Naive B cell (primary cell): ENCODE results near the gene GRIP1. TPM values are rescaled to one million over a fixed set of nuclear protein-coding genes. Genes with fewer than 3 reads are reported as not detected.

Source experiments
- ATAC-seq, 2 donors: fragments of 150-1000 bp; cut with Tn5 transposase; 2 replicates each; pipeline ENCODE4 v1.10.0; 2021; ENCODE audit warnings: low read depth in 2 of 2, mild to moderate bottlenecking in 2 of 2, moderate library complexity in 2 of 2
- DNase-seq: peaks from one replicate; pipeline ENCODE4 v3.0.0; 2022
- H3K27ac Mint-ChIP-seq, 6 donors: one replicate each; pipeline ENCODE4 v1.8.0; 2020 to 2022; ENCODE audit warnings: mild to moderate bottlenecking in 6 of 6, mixed read lengths in 6 of 6, moderate library complexity in 5 of 6, inconsistent platforms in 2 of 6
- H3K27me3 Mint-ChIP-seq, 3 donors: one replicate each; pipeline ENCODE4 v1.8.0; 2021 to 2022; ENCODE audit warnings: mixed read lengths in 3 of 3, mild to moderate bottlenecking in 1 of 3
- H3K36me3 Mint-ChIP-seq, 2 donors: one replicate each; pipeline ENCODE4 v1.8.0; 2020 to 2022; ENCODE audit warnings: mixed read lengths in 2 of 2, inconsistent platforms in 1 of 2, mild to moderate bottlenecking in 1 of 2
- H3K4me1 Mint-ChIP-seq, 3 donors: one replicate each; pipeline ENCODE4 v1.8.0; 2020 to 2022; ENCODE audit warnings: mixed read lengths in 3 of 3, inconsistent platforms in 1 of 3, mild to moderate bottlenecking in 1 of 3, moderate library complexity in 1 of 3
- H3K4me3 Mint-ChIP-seq, 8 donors: one replicate each; pipeline ENCODE4 v1.8.0; 2020 to 2022; ENCODE audit warnings: mild to moderate bottlenecking in 8 of 8, mixed read lengths in 8 of 8, moderate library complexity in 8 of 8, inconsistent platforms in 2 of 8
- H3K9me3 Mint-ChIP-seq, 7 donors: one replicate each; pipeline ENCODE4 v1.8.0; 2020 to 2022; ENCODE audit warnings: mixed read lengths in 7 of 7, mild to moderate bottlenecking in 5 of 7, inconsistent platforms in 2 of 7, moderate library complexity in 1 of 7
- polyA plus RNA-seq, 6 donors: library from polyadenylated mRNA; unstranded; fragments of 300-500 nt; fragmentation: Illumina TruSeq; gene quantifications; one replicate each; pipeline ENCODE4 v1.2.3, GENCODE V29; 2021; ENCODE audit warnings: low read depth in 6 of 6

The GRIP1 gene
- polyA plus RNA-seq, 6 donors from 2014 or later: 0.25 to 0.45 (median 0.44) TPM; not detected in 2

DNA sequence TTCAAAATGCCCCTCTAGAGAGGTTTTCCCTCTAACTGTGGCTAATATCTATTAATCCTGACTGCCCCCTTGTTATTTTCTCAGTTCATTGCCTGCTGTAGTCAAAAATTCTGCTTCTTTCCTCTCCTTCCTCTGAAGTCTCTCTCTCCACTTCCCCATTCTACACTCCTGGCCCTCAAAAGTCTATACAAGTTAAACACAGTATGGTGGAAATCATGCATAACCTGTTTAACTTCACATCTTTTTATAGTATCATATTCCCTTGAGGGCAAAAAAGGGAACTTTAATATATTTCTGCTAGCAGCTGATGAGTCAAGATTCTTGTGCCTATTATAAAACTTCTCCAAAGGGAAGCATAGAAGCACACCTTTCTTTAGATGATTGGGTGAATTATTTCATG lies 16.7 kb downstream of the GRIP1 start:
- H3K27me3 Mint-ChIP-seq: no peaks in the 10 kb centered on the region
- peak overlapping the region; percentile 2 to 79 (median 44) for H3K4me3 Mint-ChIP-seq
- peak; percentile 99 for ATAC-seq
- H3K9me3 Mint-ChIP-seq: no peaks in the 10 kb centered on the region
- no peaks in the 10 kb centered on the region for H3K36me3 Mint-ChIP-seq
- peaks cover 25 to 45% (median 37%) of the 10 kb centered on the region in 3 donors for H3K4me1 Mint-ChIP-seq
- peak; percentile 81 for DNase-seq
- H3K27ac Mint-ChIP-seq: peak overlapping the region in 5 of 6 donors; percentile 0 to 34 (median 1)

DNA sequence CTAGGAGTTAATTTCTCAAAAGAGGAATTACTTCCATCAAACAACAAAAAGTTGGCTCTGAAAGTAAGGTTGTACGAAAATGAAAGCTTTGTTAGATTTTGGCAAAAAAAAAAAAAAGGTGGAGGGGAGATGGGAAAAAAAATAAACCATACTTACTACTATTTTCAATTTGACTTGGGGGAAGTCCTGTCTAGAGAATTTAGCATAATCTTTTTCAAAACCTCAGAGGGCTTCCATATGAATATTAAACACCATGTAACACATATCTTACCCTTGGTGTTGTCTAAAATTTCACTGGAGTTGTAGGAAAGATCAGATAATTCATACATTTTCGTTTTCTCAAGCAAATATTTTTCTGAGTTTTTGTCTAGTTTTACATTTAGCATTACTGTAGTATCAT lies 17.5 kb downstream of the GRIP1 start:
- H3K27ac Mint-ChIP-seq: peak overlapping the region in 1 of 6 donors; percentile 34
- H3K4me1 Mint-ChIP-seq: peaks cover 25 to 45% (median 37%) of the 10 kb centered on the region in 3 donors
- H3K9me3 Mint-ChIP-seq: no peaks in the 10 kb centered on the region
- H3K27me3 Mint-ChIP-seq: no peaks in the 10 kb centered on the region
- peak; percentile 5 for DNase-seq
- no peak for ATAC-seq
- peak overlapping the region in 7 of 8 donors; percentile 5 to 75 (median 37) for H3K4me3 Mint-ChIP-seq
- H3K36me3 Mint-ChIP-seq: no peaks in the 10 kb centered on the region

DNA sequence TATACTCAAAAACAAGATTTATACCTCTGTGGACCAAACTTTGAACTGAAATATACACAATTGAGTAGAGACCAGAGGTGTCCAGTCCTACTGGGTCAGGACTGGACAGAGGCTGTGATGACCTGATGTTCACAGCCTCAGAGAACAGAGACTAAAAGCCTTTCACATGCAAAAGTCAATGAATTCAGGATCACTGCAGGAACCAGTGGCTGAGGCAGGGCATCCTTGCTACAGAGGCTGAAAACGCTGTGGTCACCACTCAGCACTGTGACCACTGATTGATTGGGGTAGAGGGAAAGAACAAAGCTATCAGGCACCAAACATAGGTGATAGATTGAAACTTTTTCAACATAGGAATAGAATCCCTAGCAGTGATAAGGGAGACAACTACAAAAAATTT lies 25.1 kb downstream of the GRIP1 start:
- Mint-ChIP-seq H3K27ac (no peak overlapping the region), H3K9me3 (peaks cover 0 to 2% (median 0%) of the 10 kb centered on the region in 7 donors), H3K36me3 (no peaks in the 10 kb centered on the region), H3K4me3 (no peak overlapping the region), H3K27me3 (no peaks in the 10 kb centered on the region), H3K4me1 (peaks cover 0 to under 1% (median 0%) of the 10 kb centered on the region in 3 donors)
- ATAC-seq (no peak), DNase-seq (no peak)

DNA sequence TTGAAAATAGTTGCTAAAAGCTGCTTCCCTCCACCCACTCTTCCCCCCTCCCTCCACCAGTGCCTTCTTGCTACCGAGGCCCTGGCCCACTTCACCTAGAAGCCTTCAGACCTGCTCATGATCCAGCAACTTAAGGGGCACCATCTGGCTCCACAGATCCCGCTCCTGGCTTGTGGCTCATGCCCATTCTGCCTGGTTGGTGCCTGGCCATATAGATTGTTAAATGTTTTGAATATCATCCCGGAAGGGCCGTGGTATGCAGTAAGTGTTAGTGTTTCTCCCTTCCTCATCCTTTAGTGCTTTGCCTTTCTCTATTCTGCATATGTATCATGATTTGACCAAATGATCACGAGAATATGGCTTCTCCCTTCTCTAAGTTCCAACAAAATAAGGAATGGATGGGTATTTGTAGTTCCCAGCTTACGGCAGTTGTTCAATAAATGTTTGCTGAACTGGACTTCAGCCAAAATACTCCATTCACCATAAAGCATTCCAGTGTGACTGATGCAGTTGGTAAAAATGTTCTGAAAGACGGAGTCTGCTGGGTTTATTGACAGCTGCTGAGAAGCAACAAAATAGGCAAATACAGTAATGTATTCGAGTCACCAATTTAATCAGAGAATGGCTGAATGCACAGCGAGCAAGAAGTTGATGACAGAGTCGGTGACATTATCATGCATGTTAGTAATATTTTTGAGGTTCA lies 30.7 kb downstream of the GRIP1 start:
- Mint-ChIP-seq H3K36me3 (no peaks in the 10 kb centered on the region), H3K4me3 (no peak overlapping the region), H3K27ac (no peak overlapping the region), H3K27me3 (no peaks in the 10 kb centered on the region), H3K9me3 (peaks cover 0 to 5% (median 0%) of the 10 kb centered on the region in 7 donors), H3K4me1 (no peaks in the 10 kb centered on the region)
- no peak for ATAC-seq
- no peak for DNase-seq

DNA sequence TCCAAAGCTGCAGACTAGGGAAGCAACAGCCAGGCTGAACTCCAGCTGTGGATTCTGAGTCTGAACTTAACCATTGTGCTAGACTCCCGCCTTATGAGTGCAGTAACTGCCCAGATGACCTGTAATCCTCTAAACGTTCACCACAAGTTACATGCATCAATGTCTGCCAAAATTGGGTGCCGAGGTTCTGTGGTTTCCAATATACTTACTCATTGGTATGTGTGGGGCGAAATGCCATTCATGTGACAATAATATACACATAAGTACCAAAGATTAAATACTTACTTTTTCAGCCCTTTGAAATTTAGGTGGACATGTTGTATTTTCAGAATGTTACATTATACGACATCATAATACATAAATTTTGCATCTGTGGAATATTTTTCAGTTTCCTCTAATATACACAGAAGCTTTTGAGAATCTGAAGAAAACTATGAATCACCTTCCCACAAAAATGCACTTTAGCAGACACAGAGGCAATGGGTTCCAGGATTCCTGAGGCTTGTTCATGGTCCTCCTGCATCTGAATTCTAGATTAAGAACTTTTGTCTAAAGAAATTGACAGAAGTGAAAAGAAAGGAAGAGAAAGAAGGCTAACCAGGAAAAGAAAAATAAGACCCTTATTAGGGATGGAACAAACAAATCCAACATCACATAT lies 31.7 kb downstream of the GRIP1 start:
- ATAC-seq (no peak), DNase-seq (no peak)
- no peaks in the 10 kb centered on the region for H3K27me3 Mint-ChIP-seq
- H3K4me3 Mint-ChIP-seq: no peak overlapping the region
- peaks cover 0 to 5% (median 0%) of the 10 kb centered on the region in 7 donors for H3K9me3 Mint-ChIP-seq
- no peaks in the 10 kb centered on the region for H3K4me1 Mint-ChIP-seq
- H3K36me3 Mint-ChIP-seq: no peaks in the 10 kb centered on the region
- no peak overlapping the region for H3K27ac Mint-ChIP-seq

DNA sequence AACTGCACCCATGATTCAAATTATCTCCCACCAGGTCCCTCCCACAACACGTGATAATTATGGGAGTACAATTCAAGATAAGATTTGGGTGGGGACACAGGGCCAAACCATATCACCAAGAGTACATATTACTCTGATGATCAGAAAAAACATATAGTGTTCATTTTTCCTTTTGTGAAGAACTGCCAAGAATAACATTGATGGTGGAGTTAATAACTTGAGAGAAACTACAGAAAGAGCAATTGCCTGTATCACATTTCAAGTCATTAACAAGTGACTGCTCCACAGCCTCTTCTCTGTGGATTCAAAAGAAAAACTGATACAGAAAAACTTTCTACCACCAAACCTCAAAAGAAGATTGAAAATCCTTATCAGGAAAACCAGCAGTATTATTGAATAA lies 34.7 kb downstream of the GRIP1 start:
- Mint-ChIP-seq H3K4me1 (no peaks in the 10 kb centered on the region), H3K9me3 (peaks cover 0 to 5% (median 0%) of the 10 kb centered on the region in 7 donors), H3K27me3 (no peaks in the 10 kb centered on the region), H3K36me3 (no peaks in the 10 kb centered on the region), H3K4me3 (no peak overlapping the region), H3K27ac (no peak overlapping the region)
- ATAC-seq (no peak), DNase-seq (no peak)

DNA sequence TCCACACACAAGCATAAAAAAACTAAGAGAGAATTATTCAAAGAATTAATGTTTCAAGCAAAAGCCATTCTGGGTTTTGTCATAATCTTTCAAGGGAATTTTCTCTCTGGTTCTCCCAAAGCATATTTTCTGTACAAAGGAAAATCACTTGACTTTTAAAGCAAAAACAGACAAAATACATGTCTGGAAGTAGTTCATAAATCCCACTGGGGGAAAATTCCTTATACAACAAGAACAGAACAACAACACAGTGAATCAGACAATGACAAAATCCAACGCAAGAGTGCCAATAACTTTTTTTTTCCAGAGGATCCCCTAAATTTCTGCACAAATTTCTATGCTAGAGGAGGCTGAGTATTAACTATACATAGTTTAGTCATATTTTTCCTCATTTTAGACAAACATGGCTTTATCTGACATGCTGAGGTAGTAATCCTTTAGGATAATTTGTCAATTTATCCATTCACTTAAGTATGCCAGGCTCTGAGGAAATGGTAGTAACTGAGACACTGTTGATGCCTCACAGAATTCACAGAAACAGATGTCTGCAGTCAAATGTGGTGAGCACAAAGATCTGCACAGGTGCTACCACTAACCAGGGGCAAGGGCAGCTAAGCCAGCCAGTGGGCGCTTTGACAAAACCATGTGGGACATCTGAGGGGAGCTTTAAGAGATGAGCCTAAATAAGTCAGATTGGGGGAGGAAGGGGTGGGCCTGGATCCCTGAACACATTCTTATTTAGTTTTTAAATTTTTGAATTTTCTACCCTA lies 38.0 kb downstream of the GRIP1 start:
- H3K4me3 Mint-ChIP-seq: no peak overlapping the region
- no peaks in the 10 kb centered on the region for H3K27me3 Mint-ChIP-seq
- H3K27ac Mint-ChIP-seq: peak overlapping the region in 1 of 6 donors; percentile 16
- DNase-seq (no peak), ATAC-seq (no peak)
- H3K4me1 Mint-ChIP-seq: no peaks in the 10 kb centered on the region
- no peaks in the 10 kb centered on the region for H3K36me3 Mint-ChIP-seq
- H3K9me3 Mint-ChIP-seq: peaks cover 0 to 3% (median 0%) of the 10 kb centered on the region in 7 donors

DNA sequence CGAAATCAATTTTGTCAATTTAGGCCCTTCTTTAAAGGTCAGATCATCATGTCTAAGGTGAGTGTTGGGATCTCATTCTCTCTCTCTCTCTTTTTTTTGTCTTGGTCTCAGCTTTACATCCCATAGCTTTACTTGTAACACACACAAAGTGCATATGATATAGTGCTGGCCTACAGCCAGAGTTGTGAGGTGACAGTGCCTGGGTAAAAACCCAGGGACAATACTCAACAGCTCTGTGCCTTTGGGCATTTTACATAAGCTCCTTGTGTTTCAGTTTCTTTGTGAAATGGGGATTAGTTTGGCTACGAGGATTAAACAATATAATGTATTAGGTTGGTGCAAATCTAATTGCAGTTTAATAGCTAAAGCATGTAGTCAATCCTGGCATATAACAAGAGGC lies 40.2 kb downstream of the GRIP1 start:
- H3K9me3 Mint-ChIP-seq: peaks cover 0 to 1% (median 0%) of the 10 kb centered on the region in 7 donors
- DNase-seq: no peak
- no peaks in the 10 kb centered on the region for H3K36me3 Mint-ChIP-seq
- H3K4me1 Mint-ChIP-seq: no peaks in the 10 kb centered on the region
- H3K4me3 Mint-ChIP-seq: no peak overlapping the region
- H3K27me3 Mint-ChIP-seq: no peaks in the 10 kb centered on the region
- ATAC-seq: no peak
- H3K27ac Mint-ChIP-seq: no peak overlapping the region

DNA sequence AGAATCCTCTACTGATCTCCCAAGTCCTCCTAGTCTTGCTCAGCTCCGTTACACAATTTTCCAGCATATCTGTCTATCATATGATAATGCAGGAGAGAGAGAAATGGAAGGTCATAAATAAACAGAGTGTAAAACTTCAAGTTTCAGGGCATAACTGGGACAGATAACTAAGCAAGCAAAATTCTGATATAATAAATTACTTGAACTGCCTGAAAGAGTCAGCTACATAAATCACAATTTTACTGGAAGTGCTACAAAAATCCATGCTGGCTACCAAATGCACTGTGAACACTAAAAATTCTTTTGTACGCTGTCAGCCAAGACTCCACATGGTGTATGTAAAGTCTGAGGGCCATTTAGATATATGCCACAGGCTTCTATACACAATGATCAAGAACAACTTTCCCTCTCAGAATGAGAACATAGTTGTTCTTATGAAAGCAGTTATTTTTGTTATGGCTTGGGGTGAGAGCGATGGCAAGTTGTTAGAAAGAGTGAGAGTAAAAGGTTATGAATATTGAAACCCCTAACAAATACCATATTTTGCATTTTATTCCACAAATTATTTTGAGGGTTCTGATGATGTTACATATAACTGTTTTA lies 41.1 kb downstream of the GRIP1 start:
- Mint-ChIP-seq H3K9me3 (no peaks in the 10 kb centered on the region), H3K27me3 (no peaks in the 10 kb centered on the region), H3K36me3 (no peaks in the 10 kb centered on the region), H3K27ac (no peak overlapping the region), H3K4me3 (no peak overlapping the region), H3K4me1 (no peaks in the 10 kb centered on the region)
- ATAC-seq: no peak
- no peak for DNase-seq

DNA sequence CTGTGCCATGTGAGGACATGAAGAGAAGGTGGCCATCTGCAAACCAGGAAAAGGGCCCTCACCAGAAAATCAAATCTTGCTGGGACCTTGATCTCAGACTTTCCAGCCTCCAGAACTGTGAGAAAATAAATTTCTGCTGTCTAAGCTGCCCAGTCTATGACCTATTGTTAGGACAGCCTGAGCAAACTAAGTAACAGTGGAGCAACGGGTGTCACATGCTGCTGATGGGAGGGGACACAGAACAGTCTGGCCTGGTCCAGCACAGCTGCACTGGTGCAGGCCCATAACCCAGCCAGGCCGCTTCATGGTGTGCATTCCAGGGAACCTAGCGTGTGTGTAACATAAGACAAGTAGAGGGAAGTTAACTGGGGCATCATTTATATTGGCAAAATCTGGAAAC lies 42.1 kb downstream of the GRIP1 start:
- no peak for ATAC-seq

DNA sequence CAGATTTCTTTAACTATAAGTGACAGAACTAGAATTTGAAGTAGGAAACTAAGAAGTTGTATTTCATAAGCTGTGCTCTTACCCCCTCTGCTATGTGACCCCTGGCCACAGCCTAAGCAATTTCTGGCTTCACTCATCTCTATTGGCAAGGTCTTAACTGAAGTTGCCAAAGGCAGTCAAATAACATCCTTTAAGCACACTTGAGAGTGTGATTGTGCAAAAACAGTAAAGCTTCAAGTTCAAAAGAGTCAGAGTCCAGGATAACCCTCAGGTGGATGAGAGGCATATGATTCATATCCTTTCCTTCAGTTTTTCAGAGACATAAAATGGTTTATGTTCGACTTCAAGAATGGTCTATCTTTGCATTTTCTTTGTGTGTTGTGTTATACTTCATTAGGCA lies 45.2 kb downstream of the GRIP1 start:
- DNase-seq (no peak), ATAC-seq (no peak)
- H3K4me1 Mint-ChIP-seq: no peaks in the 10 kb centered on the region
- no peak overlapping the region for H3K27ac Mint-ChIP-seq
- no peaks in the 10 kb centered on the region for H3K9me3 Mint-ChIP-seq
- no peaks in the 10 kb centered on the region for H3K27me3 Mint-ChIP-seq
- H3K36me3 Mint-ChIP-seq: no peaks in the 10 kb centered on the region
- no peak overlapping the region for H3K4me3 Mint-ChIP-seq

More for the DNA sequence above, 42.1 kb downstream of the GRIP1 start:
- DNase-seq: no peak
- no peaks in the 10 kb centered on the region for H3K27me3 Mint-ChIP-seq
- no peaks in the 10 kb centered on the region for H3K9me3 Mint-ChIP-seq
- no peaks in the 10 kb centered on the region for H3K4me1 Mint-ChIP-seq
- no peak overlapping the region for H3K4me3 Mint-ChIP-seq
- H3K36me3 Mint-ChIP-seq: no peaks in the 10 kb centered on the region
- H3K27ac Mint-ChIP-seq: peak overlapping the region in 1 of 6 donors; percentile 49

DNA sequence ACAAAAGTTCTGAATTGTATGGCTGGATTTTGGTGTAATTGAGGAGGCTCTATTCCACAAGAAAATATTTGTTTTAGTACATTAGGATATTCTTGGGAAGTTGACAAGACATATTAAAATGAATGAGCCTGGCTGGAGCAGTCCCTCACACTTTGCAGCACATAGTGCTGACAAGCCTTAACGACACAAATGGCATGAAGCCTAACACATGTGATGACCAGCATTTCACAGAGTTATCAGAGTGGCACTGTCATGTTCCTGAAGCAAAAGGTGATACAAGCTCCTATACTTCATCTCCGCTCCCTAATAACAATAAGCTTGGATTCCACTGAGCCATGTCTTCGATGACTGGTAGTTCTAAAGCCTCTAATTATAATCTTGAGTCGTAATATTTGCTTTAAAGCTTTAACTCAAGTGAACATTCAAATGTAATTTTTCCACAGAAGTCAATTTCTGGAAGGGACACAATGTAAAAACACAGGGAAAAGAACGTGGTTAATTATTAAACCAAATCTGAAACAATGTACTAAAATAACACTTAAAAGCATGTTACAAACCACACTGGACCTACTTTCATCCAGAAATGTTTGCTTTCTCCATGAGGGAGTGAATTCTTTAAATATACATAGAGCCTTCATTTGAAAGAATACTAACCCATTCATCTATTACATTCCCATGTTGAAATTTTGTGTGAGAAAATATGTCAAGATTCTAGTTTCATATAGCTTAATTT lies 49.6 kb downstream of the GRIP1 start:
- no peaks in the 10 kb centered on the region for H3K27me3 Mint-ChIP-seq
- no peaks in the 10 kb centered on the region for H3K36me3 Mint-ChIP-seq
- ATAC-seq (no peak), DNase-seq (no peak)
- no peak overlapping the region for H3K4me3 Mint-ChIP-seq
- no peak overlapping the region for H3K27ac Mint-ChIP-seq
- H3K9me3 Mint-ChIP-seq: no peaks in the 10 kb centered on the region
- H3K4me1 Mint-ChIP-seq: peaks cover 23 to 37% (median 36%) of the 10 kb centered on the region in 3 donors

DNA sequence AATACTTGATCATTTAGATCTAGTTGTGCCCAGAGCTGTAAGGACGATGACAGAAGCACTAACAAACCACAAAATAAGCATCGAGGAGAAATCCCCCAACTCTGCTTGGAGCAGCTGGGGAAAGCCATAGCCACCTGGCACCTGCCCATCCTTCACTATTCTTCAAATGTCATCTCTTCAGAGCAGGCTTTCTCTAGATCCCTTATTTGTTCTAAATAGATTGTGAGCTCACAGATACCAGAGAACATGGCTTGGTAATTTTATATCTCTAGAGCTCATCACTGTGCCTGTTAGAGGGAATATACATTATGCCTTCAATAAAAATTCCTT lies 50.9 kb downstream of the GRIP1 start:
- no peaks in the 10 kb centered on the region for H3K9me3 Mint-ChIP-seq
- H3K36me3 Mint-ChIP-seq: no peaks in the 10 kb centered on the region
- no peaks in the 10 kb centered on the region for H3K27me3 Mint-ChIP-seq
- H3K27ac Mint-ChIP-seq: peak overlapping the region in 3 of 6 donors; percentile 29 to 86 (median 70)
- peaks cover 27 to 46% (median 37%) of the 10 kb centered on the region in 3 donors for H3K4me1 Mint-ChIP-seq
- peak overlapping the region in 1 of 8 donors; percentile 65 for H3K4me3 Mint-ChIP-seq
- no peak for DNase-seq
- ATAC-seq: no peak
